Activated CD8-positive, alpha-beta T cell treated with anti-CD3 and anti-CD28 coated beads for 36 hours (primary cell): ENCODE results near the gene CGB7. TPM values are rescaled to one million over a fixed set of nuclear protein-coding genes. Genes with fewer than 3 reads are reported as not detected.

ENCODE experiments used
- ATAC-seq: fragments of 200-7000 bp; cut with Tn5 transposase; one replicate; pipeline ENCODE4 v1.10.0; 2021; ENCODE audit warnings: mild to moderate bottlenecking, moderate library complexity
- CTCF ChIA-PET: fragments of 350-600 bp; sonication (Branson Sonifier 250); formaldehyde crosslinking; loops from one replicate; lab custom pipeline; 2021; ENCODE audit warnings: antibody characterized with exemption; lab: Charles Lee
- POLR2A ChIA-PET: fragments of 350-600 bp; sonication (Branson Sonifier 250); formaldehyde crosslinking; loops from one replicate; lab custom pipeline; 2021; ENCODE audit warnings: antibody characterized with exemption; lab: Charles Lee
- DNase-seq: peaks from one replicate; pipeline ENCODE4 v3.0.0-alpha.2; 2020
- H3K27ac Mint-ChIP-seq: one replicate; pipeline ENCODE4 v1.8.0; 2021; ENCODE audit warnings: mild to moderate bottlenecking, mixed read lengths
- H3K27me3 Mint-ChIP-seq: one replicate; pipeline ENCODE4 v1.8.0; 2021; ENCODE audit warnings: mixed read lengths
- H3K36me3 Mint-ChIP-seq: one replicate; pipeline ENCODE4 v1.8.0; 2021; ENCODE audit warnings: low read depth, mixed read lengths
- H3K4me1 Mint-ChIP-seq: one replicate; pipeline ENCODE4 v1.8.0; 2021; ENCODE audit warnings: low read depth, mixed read lengths
- H3K4me3 Mint-ChIP-seq: one replicate; pipeline ENCODE4 v1.8.0; 2021; ENCODE audit warnings: mild to moderate bottlenecking, moderate library complexity, mixed read lengths
- H3K9me3 Mint-ChIP-seq: one replicate; pipeline ENCODE4 v1.8.0; 2021; ENCODE audit warnings: mixed read lengths
- CTCF ChIP-seq: fragments of 200-600 bp; IDR thresholded peaks from one replicate; pipeline ENCODE4 v1.8.0; 2022; ENCODE audit warnings: antibody characterized with exemption, mild to moderate bottlenecking
- intact Hi-C: fragments of 100-400 bp; cut with micrococcal nuclease; formaldehyde crosslinking; loops from one replicate; pipeline ENCODE4 v1.10.0; 2022
- total RNA-seq, 2 experiments: library from RNA; stranded (reverse); gene quantifications; one replicate each; pipeline ENCODE4 v1.2.3, GENCODE V29; 2021

The CGB7 gene
- total RNA-seq, 2 experiments from 2014 or later = not detected

GRCh38 chr19:49070416-49070815 is 12.9 kb upstream of the CGB7 start:
- POLR2A ChIA-PET = interaction anchor here (1.4 kb wide), 1 partner anchor 10 kb away, joined by 3 read pairs; no protein-coding TSS in a partner anchor
- CTCF ChIA-PET = interaction anchor here (1.1 to 1.8 kb wide), 3 partner anchors 13 to 76 kb away, joined by 3 to 9 read pairs (median 4); partner anchors contain the start of gene CGB7
- H3K4me1 Mint-ChIP-seq = peaks cover 7% of the 10 kb centered on the region
- DNase-seq (no peak), ATAC-seq (no peak)
- H3K4me3 Mint-ChIP-seq = no peak overlapping the region
- intact Hi-C loops = no loop called here
- H3K27ac Mint-ChIP-seq = no peak overlapping the region
- peaks cover 72% of the 10 kb centered on the region for H3K27me3 Mint-ChIP-seq
- no peak for TF ChIP-seq CTCF
- H3K9me3 Mint-ChIP-seq = no peaks in the 10 kb centered on the region
- H3K36me3 Mint-ChIP-seq = peaks cover 2% of the 10 kb centered on the region

GRCh38 chr19:49069026-49069425 is 11.5 kb upstream of the CGB7 start:
- H3K4me3 Mint-ChIP-seq = no peak overlapping the region
- DNase-seq (no peak), ATAC-seq (no peak)
- peaks cover 7% of the 10 kb centered on the region for H3K4me1 Mint-ChIP-seq
- intact Hi-C loops = no loop called here
- ChIA-PET CTCF (interaction anchor here (1.8 kb wide), 1 partner anchor 29 kb away, joined by 9 read pairs; no protein-coding TSS in a partner anchor), POLR2A (interaction anchor here (0.6 to 0.8 kb wide), 2 partner anchors 17 to 21 kb away, joined by 3 read pairs; no protein-coding TSS in a partner anchor)
- H3K36me3 Mint-ChIP-seq = peaks cover 2% of the 10 kb centered on the region
- H3K9me3 Mint-ChIP-seq = no peaks in the 10 kb centered on the region
- TF ChIP-seq CTCF = no peak
- H3K27ac Mint-ChIP-seq = no peak overlapping the region
- peaks cover 65% of the 10 kb centered on the region for H3K27me3 Mint-ChIP-seq

- Mint-ChIP-seq H3K27me3 (peaks cover 57% of the 10 kb centered on the region), H3K36me3 (no peaks in the 10 kb centered on the region), H3K9me3 (no peaks in the 10 kb centered on the region), H3K4me1 (no peaks in the 10 kb centered on the region), H3K27ac (no peak overlapping the region), H3K4me3 (no peak overlapping the region)
- DNase-seq (no peak), ATAC-seq (no peak)
- no peak for TF ChIP-seq CTCF
- ChIA-PET CTCF (no interaction called here), POLR2A (no interaction called here)
- intact Hi-C loops = no loop called here
Observed at GRCh38 chr19:49067554-49067953, 10.0 kb upstream of the CGB7 start.

- POLR2A ChIA-PET = no interaction called here
- H3K27me3 Mint-ChIP-seq = peaks cover 52% of the 10 kb centered on the region
Observed at GRCh38 chr19:49065905-49066512, 8.5 kb upstream of the CGB7 start.

More at GRCh38 chr19:49065905-49066512, 8.5 kb upstream of the CGB7 start:
- no peak overlapping the region for H3K27ac Mint-ChIP-seq
- no peak for TF ChIP-seq CTCF
- no peaks in the 10 kb centered on the region for H3K9me3 Mint-ChIP-seq
- DNase-seq (no peak), ATAC-seq (no peak)
- CTCF ChIA-PET = interaction anchor here (1.0 kb wide), 1 partner anchor 12 kb away, joined by 3 read pairs; no protein-coding TSS in a partner anchor
- no peaks in the 10 kb centered on the region for H3K36me3 Mint-ChIP-seq
- H3K4me1 Mint-ChIP-seq = no peaks in the 10 kb centered on the region
- intact Hi-C loops = no loop called here
- no peak overlapping the region for H3K4me3 Mint-ChIP-seq
